Measurements from ENCODE around the gene GLO1.

- TF ChIP-seq, protein P1, sequence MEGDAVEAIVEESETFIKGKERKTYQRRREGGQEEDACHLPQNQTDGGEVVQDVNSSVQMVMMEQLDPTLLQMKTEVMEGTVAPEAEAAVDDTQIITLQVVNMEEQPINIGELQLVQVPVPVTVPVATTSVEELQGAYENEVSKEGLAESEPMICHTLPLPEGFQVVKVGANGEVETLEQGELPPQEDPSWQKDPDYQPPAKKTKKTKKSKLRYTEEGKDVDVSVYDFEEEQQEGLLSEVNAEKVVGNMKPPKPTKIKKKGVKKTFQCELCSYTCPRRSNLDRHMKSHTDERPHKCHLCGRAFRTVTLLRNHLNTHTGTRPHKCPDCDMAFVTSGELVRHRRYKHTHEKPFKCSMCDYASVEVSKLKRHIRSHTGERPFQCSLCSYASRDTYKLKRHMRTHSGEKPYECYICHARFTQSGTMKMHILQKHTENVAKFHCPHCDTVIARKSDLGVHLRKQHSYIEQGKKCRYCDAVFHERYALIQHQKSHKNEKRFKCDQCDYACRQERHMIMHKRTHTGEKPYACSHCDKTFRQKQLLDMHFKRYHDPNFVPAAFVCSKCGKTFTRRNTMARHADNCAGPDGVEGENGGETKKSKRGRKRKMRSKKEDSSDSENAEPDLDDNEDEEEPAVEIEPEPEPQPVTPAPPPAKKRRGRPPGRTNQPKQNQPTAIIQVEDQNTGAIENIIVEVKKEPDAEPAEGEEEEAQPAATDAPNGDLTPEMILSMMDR (IDR thresholded peaks at IDR 0.05): no peak
- TF ChIP-seq, protein P2, sequence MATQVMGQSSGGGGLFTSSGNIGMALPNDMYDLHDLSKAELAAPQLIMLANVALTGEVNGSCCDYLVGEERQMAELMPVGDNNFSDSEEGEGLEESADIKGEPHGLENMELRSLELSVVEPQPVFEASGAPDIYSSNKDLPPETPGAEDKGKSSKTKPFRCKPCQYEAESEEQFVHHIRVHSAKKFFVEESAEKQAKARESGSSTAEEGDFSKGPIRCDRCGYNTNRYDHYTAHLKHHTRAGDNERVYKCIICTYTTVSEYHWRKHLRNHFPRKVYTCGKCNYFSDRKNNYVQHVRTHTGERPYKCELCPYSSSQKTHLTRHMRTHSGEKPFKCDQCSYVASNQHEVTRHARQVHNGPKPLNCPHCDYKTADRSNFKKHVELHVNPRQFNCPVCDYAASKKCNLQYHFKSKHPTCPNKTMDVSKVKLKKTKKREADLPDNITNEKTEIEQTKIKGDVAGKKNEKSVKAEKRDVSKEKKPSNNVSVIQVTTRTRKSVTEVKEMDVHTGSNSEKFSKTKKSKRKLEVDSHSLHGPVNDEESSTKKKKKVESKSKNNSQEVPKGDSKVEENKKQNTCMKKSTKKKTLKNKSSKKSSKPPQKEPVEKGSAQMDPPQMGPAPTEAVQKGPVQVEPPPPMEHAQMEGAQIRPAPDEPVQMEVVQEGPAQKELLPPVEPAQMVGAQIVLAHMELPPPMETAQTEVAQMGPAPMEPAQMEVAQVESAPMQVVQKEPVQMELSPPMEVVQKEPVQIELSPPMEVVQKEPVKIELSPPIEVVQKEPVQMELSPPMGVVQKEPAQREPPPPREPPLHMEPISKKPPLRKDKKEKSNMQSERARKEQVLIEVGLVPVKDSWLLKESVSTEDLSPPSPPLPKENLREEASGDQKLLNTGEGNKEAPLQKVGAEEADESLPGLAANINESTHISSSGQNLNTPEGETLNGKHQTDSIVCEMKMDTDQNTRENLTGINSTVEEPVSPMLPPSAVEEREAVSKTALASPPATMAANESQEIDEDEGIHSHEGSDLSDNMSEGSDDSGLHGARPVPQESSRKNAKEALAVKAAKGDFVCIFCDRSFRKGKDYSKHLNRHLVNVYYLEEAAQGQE (IDR thresholded peaks at IDR 0.05; ENCODE audit: insufficient read depth in 1 of 2, low read depth in 2 of 2, low read length in 1 of 2): no peak
- TF ChIP-seq POLR2AphosphoS5 (IDR thresholded peaks at IDR 0.05; ENCODE audit: low read depth, low read length) (no peak), TCF7L2 (IDR thresholded peaks at IDR 0.05; ENCODE audit: low read depth, low read length) (no peak), SIN3A (IDR thresholded peaks at IDR 0.05; ENCODE audit: borderline replicate concordance, insufficient read depth, low read depth, low read length) (no peak)
Observed at GRCh38 chr6:38656896-38657295, 46.0 kb downstream of the GLO1 start.

Measured in Panc1 (cell line).